Upper lobe of left lung (tissue), 6 donors: ENCODE measurements around the gene IFI30. TPM values are rescaled to one million over a fixed set of nuclear protein-coding genes. Genes with fewer than 3 reads are reported as not detected.

Source experiments
- ATAC-seq, 2 donors: fragments of 200-7000 bp; cut with Tn5 transposase; one replicate each; pipeline ENCODE4 v1.9.1; 2022; ENCODE audit warnings: mild to moderate bottlenecking in 2 of 2, moderate library complexity in 2 of 2; ENCODE audit not compliant: low FRiP score in 2 of 2
- DNase-seq, 2 donors: peaks; one replicate each; pipeline ENCODE4 v3.0.0-alpha.2; 2019 to 2020
- H3K27ac ChIP-seq, 4 donors: fragments of 200-600 bp; sonication (generic); one replicate each; pipeline ENCODE4 v1.5.1; 2016 to 2019
- H3K27me3 ChIP-seq, 4 donors: fragments of 200-600 bp; sonication (generic); one replicate each; pipeline ENCODE4 v1.5.1; 2017 to 2019
- H3K36me3 ChIP-seq, 4 donors: fragments of 200-600 bp; sonication (generic); one replicate each; pipeline ENCODE4 v1.5.1; 2016 to 2019
- H3K4me1 ChIP-seq, 4 donors: fragments of 200-600 bp; sonication (generic); one replicate each; pipeline ENCODE4 v1.5.1; 2018 to 2019
- H3K4me3 ChIP-seq, 4 donors: fragments of 200-600 bp; sonication (generic); one replicate each; pipeline ENCODE4 v1.5.1; 2017 to 2019; ENCODE audit warnings: mild to moderate bottlenecking in 2 of 4, moderate library complexity in 1 of 4
- H3K9me3 ChIP-seq, 4 donors: fragments of 200-600 bp; sonication (generic); one replicate each; pipeline ENCODE4 v1.5.1; 2018 to 2019
- CTCF ChIP-seq, 6 experiments: fragments of 450-650 bp in 4 of 6; fragments of 200-600 bp in 2 of 6; sonication (generic) in 2 of 6; IDR thresholded peaks; one replicate each; pipeline ENCODE4 v1.5.1; 2016 to 2019; ENCODE audit warnings: antibody characterized with exemption in 6 of 6
- EP300 ChIP-seq, 4 donors: sonication (generic); formaldehyde crosslinking; IDR thresholded peaks; one replicate each; pipeline ENCODE4 v1.5.1; 2017; ENCODE audit warnings: antibody characterized with exemption in 4 of 4, control low read depth in 2 of 4
- POLR2A ChIP-seq, 4 donors: fragments of 450-650 bp; IDR thresholded peaks; one replicate each; pipeline ENCODE4 v1.5.1; 2016 to 2017; ENCODE audit warnings: antibody characterized with exemption in 4 of 4, mild to moderate bottlenecking in 2 of 4
- POLR2AphosphoS5 ChIP-seq, 2 donors: sonication (generic); formaldehyde crosslinking; IDR thresholded peaks; one replicate each; pipeline ENCODE4 v1.5.1; 2017; ENCODE audit warnings: antibody characterized with exemption in 2 of 2
- WGBS, 2 donors: methylation state at CpG; one replicate each; pipeline ENCODE4 v1.1.5; 2017 to 2018; 5-methylcytosine and 5-hydroxymethylcytosine counted together
- total RNA-seq, 6 donors: library from RNA; depleted of rRNA in 4 of 6; stranded (reverse); fragments of >200 nt in 4 of 6; gene quantifications; one replicate each; pipeline versions ENCODE4 v1.1.0 to v1.2.1, GENCODE V29; 2016 to 2021
- donor health status: DM: no; HTN: no; CAD: no; lungs with moderate emphysema.
- donor health status: DM: no; HTN: yes; CAD: no; lungs with severe emphysema.

The IFI30 gene
- total RNA-seq, 6 donors from 2014 or later: 228 to 764 (median 476) TPM

- H3K9me3 ChIP-seq: no peaks in the 10 kb centered on the region
- no peaks in the 10 kb centered on the region for H3K27me3 ChIP-seq
- DNase-seq (no peak), ATAC-seq (no peak)
- no peak overlapping the region for H3K4me3 ChIP-seq
- TF ChIP-seq POLR2A (IDR thresholded peaks at IDR 0.05): no peak
- no peak for TF ChIP-seq EP300 (IDR thresholded peaks at IDR 0.05)
- no peak for TF ChIP-seq POLR2AphosphoS5 (IDR thresholded peaks at IDR 0.05)
- H3K4me1 ChIP-seq: no peaks in the 10 kb centered on the region
- 81 to 82% methylated on average over 8 to 11 of the region's 11 CpGs for WGBS, 2 donors
- H3K36me3 ChIP-seq: peaks cover 8 to 81% (median 61%) of the 10 kb centered on the region in 4 donors
- H3K27ac ChIP-seq: no peak overlapping the region
Measured at GRCh38 chr19:18137242-18137641, 36.4 kb upstream of the IFI30 start.

GRCh38 chr19:18137657-18138339 lies 35.8 kb upstream of the IFI30 start:
- DNase-seq (no peak), ATAC-seq (peak in 1 of 2 donors; percentile 19)
- no peak overlapping the region for H3K4me3 ChIP-seq
- H3K27me3 ChIP-seq: no peaks in the 10 kb centered on the region
- H3K4me1 ChIP-seq: no peaks in the 10 kb centered on the region
- no peak overlapping the region for H3K27ac ChIP-seq
- TF ChIP-seq POLR2AphosphoS5 (IDR thresholded peaks at IDR 0.05): no peak
- no peak for TF ChIP-seq EP300 (IDR thresholded peaks at IDR 0.05)
- no peak for TF ChIP-seq CTCF (IDR thresholded peaks at IDR 0.05)
- TF ChIP-seq POLR2A (IDR thresholded peaks at IDR 0.05): no peak
- H3K9me3 ChIP-seq: no peaks in the 10 kb centered on the region
- peaks cover 4 to 81% (median 63%) of the 10 kb centered on the region in 4 donors for H3K36me3 ChIP-seq
- WGBS, 2 donors: 88% methylated on average over 9 of the region's 9 CpGs

- 100% methylated on average over 1 of the region's 1 CpG for WGBS, 2 donors
- Histone ChIP-seq H3K27ac (no peak overlapping the region), H3K4me3 (no peak overlapping the region), H3K27me3 (no peaks in the 10 kb centered on the region), H3K9me3 (no peaks in the 10 kb centered on the region), H3K36me3 (peaks cover 15 to 85% (median 73%) of the 10 kb centered on the region in 4 donors), H3K4me1 (no peaks in the 10 kb centered on the region)
- no peak for DNase-seq
- TF ChIP-seq EP300 (IDR thresholded peaks at IDR 0.05) (no peak), POLR2A (IDR thresholded peaks at IDR 0.05) (no peak), CTCF (IDR thresholded peaks at IDR 0.05) (no peak), POLR2AphosphoS5 (IDR thresholded peaks at IDR 0.05) (no peak)
- ATAC-seq: no peak
Measured at GRCh38 chr19:18140473-18140872, 33.1 kb upstream of the IFI30 start.

GRCh38 chr19:18141031-18141430 lies 32.6 kb upstream of the IFI30 start:
- Histone ChIP-seq H3K27me3 (no peaks in the 10 kb centered on the region), H3K4me3 (no peak overlapping the region), H3K27ac (no peak overlapping the region), H3K4me1 (no peaks in the 10 kb centered on the region), H3K36me3 (peaks cover 17 to 85% (median 73%) of the 10 kb centered on the region in 4 donors), H3K9me3 (no peaks in the 10 kb centered on the region)
- DNase-seq (no peak), ATAC-seq (no peak)
- WGBS, 2 donors: 97% methylated on average over 6 of the region's 6 CpGs
- TF ChIP-seq POLR2A (IDR thresholded peaks at IDR 0.05) (no peak), POLR2AphosphoS5 (IDR thresholded peaks at IDR 0.05) (no peak), CTCF (IDR thresholded peaks at IDR 0.05) (no peak), EP300 (IDR thresholded peaks at IDR 0.05) (no peak)

GRCh38 chr19:18143902-18144301 lies 29.7 kb upstream of the IFI30 start:
- no peaks in the 10 kb centered on the region for H3K4me1 ChIP-seq
- 91 to 97% methylated on average over 3 of the region's 3 CpGs for WGBS, 2 donors
- DNase-seq: no peak
- no peak overlapping the region for H3K27ac ChIP-seq
- peaks cover 17 to 84% (median 72%) of the 10 kb centered on the region in 4 donors for H3K36me3 ChIP-seq
- no peak overlapping the region for H3K4me3 ChIP-seq
- no peak for ATAC-seq
- H3K9me3 ChIP-seq: no peaks in the 10 kb centered on the region
- TF ChIP-seq CTCF (IDR thresholded peaks at IDR 0.05): no peak
- no peak for TF ChIP-seq EP300 (IDR thresholded peaks at IDR 0.05)
- no peaks in the 10 kb centered on the region for H3K27me3 ChIP-seq
